Thyroid gland (tissue), 4 donors: ENCODE results near the gene ELMO2.

Experiments
- POLR2A ChIP-seq, 2 donors: fragments of 450-650 bp; IDR thresholded peaks; one replicate each; pipeline ENCODE4 v1.6.1; 2017; ENCODE audit warnings: antibody characterized with exemption in 2 of 2, mild to moderate bottlenecking in 2 of 2, moderate library complexity in 1 of 2
- TF ChIP-seq, protein P1 (sequence below), 6 experiments: fragments of 200-600 bp in 3 of 6; fragments of 450-650 bp in 3 of 6; sonication (generic) in 3 of 6; IDR thresholded peaks; one replicate each; pipeline ENCODE4 v1.5.1; 2016 to 2019; ENCODE audit warnings: antibody characterized with exemption in 6 of 6, mild to moderate bottlenecking in 2 of 6, inconsistent platforms in 1 of 6, moderate library complexity in 1 of 6

DNA sequence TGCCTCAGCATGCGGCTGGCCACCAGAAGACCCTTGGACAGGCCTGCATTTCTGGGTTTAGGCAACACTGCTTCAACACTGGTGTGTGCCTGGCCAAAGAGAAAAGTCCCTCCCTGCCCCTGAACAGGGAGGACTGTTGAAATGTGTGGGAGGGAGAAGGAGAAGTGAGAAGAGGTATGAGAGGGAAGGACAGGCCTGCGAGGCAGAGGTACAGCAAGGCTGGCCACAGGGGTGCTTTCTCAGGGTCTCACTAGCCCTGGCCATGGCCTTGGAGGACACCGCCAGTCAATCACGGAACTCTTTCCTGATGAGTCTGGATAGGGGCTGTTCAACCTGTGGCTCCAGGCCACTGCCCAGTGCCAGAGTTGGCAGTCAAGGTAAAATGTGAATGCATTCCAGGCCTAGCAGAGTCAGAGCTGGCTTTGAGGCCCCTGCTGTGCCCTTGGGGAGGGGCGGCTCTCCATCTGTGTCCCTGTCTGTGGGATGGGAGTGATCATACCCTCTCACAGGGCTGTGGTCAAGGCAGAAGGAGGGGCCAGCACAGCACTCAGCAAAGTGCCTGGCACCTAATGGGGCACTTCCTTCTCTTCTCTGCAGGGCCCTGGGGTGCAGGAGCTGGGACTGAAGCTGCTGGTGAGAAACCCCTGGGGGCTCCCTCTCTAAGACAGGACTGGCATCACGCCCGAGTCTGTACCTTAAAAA, 54.9 kb downstream of the ELMO2 start:
- no peak for TF ChIP-seq POLR2A (IDR thresholded peaks at IDR 0.05)
- TF ChIP-seq, protein P1, sequence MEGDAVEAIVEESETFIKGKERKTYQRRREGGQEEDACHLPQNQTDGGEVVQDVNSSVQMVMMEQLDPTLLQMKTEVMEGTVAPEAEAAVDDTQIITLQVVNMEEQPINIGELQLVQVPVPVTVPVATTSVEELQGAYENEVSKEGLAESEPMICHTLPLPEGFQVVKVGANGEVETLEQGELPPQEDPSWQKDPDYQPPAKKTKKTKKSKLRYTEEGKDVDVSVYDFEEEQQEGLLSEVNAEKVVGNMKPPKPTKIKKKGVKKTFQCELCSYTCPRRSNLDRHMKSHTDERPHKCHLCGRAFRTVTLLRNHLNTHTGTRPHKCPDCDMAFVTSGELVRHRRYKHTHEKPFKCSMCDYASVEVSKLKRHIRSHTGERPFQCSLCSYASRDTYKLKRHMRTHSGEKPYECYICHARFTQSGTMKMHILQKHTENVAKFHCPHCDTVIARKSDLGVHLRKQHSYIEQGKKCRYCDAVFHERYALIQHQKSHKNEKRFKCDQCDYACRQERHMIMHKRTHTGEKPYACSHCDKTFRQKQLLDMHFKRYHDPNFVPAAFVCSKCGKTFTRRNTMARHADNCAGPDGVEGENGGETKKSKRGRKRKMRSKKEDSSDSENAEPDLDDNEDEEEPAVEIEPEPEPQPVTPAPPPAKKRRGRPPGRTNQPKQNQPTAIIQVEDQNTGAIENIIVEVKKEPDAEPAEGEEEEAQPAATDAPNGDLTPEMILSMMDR (IDR thresholded peaks at IDR 0.05) = no peak
